Stimulated activated CD8-positive, alpha-beta memory T cell treated with anti-CD3 and anti-CD28 coated beads, Interleukin-4, amount 100 ng/mL, for 24 hours (primary cell): ENCODE results near the gene SAMD11.

Experiments used
- DNase-seq: peaks from one replicate; pipeline ENCODE4 v3.0.0-alpha.2; 2020; ENCODE audit warnings: low read depth

SAMD11 gene

DNA sequence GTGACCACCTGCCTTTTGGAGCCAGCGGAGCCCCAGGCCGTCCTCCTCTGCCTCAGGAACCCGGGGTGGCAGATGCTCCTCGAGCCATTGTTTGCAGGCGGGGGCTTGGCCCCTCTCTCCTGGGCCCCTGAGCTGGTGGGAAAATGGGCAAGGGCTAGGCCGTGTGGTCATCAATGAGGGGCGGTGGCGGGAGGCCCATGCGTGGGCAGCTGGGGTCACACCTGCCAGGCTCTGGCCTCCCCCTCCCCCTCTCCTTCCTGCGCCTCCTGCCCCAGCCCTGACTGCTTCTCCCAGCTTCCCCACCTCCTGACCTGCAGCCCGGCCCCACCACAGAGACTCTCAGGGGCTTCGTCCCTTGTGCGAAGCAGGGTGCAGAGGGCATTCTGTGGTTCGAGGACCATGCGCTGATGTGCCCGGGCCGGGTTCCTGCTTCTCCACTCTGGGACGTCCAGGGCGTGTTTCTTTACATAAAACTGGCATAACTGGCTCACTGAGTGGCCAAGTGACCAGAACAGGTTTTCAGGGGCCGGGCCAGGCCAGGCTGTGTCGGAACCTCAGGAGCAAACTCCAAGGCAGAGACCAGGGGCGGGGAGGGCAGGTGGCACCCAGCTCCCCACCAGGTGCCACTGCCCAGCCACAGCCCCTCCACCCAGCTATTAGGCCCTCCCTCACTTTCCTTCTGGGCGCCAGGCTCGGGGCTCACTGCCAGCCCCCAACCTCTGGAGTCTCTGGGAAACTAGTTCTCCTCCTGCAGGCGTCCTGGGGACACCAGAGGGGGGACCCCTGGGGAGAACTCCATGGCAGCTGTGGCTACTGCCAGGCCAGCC is 9.3 kb downstream of the SAMD11 start:
- DNase-seq: no peak

GRCh38 chr1:933603-933940 is 9.8 kb downstream of the SAMD11 start:
- DNase-seq: no peak

- no peak for DNase-seq
Observed at GRCh38 chr1:934991-935750, 11.4 kb downstream of the SAMD11 start.

- no peak for DNase-seq
Observed at GRCh38 chr1:935751-936231, 12.1 kb downstream of the SAMD11 start.

DNA sequence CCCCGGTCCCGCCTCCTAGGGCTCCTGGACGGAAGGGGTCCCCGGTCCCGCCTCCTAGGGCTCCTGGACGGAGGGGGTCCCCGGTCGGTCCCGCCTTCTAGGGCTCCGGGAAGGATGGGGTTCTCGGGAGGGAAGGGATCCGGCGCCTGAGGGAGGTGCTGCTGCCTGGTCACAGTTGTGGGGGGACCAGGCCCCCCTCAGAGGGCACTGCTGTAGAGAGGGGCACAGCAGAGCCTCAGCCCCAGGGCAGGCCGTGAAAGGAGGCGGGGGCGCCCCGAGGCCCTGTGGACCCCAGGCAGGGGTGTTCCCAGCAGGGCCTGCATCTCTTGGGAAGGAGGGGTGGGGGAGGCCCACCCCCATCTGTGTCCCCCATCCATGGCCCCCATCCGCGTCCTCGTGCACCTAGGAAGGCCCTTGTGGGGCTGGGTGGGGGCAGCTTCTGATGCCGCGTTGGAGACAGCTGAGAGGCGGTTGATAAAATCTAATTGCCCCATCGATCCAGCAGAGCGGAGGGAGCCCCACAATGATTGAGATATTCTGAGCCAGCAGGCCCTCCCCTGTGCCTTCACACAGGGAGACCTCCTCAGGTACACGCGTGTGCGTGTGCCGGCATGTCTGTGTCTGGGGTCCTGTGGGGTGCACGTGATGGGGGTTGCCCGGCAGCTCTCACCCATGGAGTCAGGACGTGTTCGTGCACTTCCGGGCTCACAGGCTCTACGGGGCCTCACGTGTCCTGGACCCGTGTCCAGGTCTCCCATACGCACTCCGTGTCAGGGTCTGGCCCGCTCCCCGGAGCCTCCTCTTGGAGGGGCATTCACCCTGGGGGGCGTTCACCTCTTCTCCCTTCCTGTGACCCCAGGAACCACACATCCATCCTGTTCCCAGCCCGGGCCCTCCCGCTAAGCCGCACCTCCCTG is 12.9 kb downstream of the SAMD11 start:
- DNase-seq: no peak

DNA sequence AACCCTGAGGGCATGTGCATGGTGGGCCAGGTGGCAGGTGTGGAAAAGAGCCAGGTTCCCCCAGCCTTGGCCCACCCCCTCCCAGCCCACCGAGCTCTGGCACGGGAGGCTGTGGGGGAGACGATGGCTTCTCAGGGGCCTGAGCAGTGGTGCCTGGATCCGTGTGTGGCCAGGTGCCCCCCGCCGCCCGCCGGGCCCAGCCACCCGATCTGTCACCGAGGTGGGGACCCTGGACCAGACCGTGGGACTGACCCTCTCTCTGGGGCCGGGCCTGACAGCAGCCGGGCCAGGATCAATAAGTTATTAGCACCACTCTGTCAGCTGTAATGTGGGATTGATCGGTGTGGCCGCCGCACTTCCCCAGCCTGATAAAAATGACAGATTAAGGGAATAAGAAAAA is 13.8 kb downstream of the SAMD11 start:
- DNase-seq: no peak

- no peak for DNase-seq
Observed at GRCh38 chr1:938088-938683, 14.5 kb downstream of the SAMD11 start.

- no peak for DNase-seq
Observed at GRCh38 chr1:938711-939489, 15.2 kb downstream of the SAMD11 start.

DNA sequence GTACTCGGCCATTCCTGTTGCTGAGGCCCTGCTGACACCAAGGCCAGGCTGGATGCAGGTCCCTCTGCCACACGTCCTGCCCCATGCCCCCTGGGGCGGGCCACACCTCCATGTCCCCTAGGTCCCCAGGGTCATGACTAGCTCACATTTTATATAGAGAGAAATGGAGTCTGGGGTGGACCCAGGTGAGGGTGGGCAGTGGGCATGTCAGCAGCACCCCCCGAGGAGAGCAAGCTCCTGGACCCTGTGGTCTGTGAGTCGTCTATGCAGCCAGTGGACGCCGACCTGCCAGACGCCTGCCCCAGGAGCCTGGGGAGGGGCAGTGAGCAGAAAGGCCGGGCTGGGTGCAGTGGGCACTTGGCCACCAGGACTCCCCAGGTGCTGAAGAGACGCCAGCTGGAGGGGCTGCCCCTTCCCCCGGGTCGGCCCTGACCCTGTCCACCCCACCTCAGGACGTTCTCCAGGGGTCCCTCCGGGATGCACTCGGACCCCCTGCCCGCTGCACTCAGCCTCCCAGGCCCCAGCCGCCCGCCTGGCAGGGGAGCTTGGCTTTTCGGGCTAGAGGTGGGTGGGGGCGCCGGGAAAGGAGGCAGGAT is 15.9 kb downstream of the SAMD11 start:
- no peak for DNase-seq

DNA sequence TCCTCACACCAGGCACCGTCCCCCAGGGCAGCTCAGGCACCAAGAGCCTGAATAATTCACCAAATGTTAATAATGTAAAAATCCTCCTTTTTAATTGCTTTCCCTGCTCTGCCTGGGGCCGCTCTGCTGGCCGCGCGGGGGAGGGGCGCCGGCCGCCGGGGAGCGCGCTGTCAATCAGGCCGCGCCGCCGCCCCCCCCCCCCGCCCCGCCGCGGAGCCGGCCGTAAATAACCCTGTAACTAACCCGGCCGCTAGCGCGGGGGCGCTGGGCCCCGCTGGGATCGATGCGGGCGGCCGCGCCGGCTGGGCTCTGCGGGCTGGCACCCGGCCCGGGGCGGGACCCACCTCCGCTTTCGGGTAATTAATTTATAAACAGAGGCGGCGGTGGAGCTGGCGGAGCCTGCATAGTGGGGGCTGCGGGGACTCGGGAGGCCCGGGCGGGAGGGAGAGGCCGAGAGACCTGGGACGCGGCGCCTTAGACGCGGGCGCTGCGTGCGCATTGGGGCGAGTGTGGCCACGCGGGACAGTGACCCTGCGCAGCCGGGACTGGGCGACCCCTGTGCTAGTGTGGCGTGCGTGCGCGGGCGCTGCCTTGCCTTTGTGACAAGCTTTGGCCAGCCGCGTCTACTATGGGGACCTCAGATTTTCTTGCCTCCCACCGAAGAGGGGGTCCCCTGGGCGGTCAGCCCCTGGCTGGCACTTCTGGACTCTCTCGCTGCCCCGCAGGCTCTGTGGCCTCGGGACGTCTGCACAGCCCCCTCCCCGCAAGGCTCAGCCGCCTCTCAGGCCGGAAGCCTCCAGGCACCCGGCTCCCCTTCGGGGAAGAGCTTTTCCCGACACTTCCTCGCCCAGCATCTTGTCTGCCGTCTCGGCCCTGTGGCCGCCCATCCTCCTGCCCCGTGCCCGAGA is 16.6 kb downstream of the SAMD11 start:
- no peak for DNase-seq

- no peak for DNase-seq
Observed at GRCh38 chr1:941015-941587, 17.4 kb downstream of the SAMD11 start.

DNA sequence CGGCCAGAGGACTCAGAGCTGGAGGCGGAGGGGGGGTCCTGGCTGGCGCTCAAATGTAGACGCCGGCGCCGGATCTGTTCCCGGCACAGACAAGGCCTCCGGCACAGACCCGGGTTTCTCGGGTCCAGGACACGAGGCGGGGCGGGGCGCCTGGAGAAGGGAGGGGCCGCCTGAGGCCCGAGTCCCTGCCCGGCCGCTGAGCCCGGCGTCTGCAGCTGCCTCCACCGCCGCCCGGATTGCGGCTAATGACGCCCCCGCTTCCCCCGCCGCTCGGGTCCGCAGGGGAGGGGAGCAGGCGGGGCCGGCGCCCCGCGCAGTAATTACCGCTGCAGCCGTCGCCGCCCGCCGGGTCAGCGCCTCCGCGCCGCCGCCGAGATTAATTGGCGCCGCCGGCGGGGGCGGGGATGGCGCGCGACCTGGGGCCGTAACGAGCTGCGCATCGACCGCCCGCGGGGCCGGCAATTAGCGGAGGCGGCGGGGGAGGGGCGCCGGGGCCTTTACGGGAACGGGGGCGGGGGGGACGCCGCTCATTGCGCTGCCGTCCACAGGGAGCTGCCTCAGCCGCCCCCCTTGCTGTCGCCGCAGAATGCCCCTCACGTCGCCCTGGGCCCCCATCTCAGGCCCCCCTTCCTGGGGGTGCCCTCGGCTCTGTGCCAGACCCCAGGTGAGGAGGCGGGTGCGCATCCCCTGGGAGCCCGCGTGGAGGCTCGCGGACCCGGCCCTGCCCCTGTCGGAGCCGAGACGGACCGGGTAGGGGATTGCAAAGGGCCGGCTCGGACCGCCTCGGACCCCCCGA is 18.1 kb downstream of the SAMD11 start:
- no peak for DNase-seq

DNA sequence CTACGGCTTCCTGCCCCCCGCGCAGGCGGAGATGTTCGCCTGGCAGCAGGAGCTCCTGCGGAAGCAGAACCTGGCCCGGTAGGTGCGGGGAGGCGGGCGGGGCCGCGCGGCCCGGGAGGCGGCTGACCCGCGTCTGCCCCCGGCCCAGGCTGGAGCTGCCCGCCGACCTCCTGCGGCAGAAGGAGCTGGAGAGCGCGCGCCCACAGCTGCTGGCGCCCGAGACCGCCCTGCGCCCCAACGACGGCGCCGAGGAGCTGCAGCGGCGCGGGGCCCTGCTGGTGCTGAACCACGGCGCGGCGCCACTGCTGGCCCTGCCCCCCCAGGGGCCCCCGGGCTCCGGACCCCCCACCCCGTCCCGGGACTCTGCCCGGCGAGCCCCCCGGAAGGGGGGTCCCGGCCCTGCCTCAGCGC is 18.7 kb downstream of the SAMD11 start:
- no peak for DNase-seq

- no peak for DNase-seq
Observed at GRCh38 chr1:942864-943533, 19.3 kb downstream of the SAMD11 start.

DNA sequence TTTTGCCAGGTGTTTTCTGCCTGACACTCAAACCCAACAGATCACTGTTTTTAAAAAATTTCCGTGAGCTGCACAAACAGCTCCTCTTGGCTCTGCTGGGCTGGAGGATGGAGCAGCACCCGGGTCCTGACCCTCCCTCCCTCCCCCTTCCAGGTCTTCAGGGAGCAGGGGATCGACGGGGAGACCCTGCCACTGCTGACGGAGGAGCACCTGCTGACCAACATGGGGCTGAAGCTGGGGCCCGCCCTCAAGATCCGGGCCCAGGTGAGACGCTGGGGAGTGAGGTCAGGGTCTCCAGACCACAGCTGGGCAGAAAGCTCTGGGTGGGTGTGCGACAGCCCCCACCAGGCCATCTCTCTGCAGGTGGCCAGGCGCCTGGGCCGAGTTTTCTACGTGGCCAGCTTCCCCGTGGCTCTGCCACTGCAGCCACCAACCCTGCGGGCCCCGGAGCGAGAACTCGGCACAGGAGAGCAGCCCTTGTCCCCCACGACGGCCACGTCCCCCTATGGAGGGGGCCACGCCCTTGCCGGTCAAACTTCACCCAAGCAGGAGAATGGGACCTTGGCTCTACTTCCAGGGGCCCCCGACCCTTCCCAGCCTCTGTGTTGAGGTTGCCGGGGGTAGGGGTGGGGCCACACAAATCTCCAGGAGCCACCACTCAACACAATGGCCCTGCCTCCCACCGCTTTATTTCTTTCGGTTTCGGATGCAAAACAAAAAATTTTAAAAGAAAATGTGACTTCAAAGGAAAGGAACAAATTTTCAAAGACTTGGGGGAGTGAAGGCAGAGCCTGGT is 20.0 kb downstream of the SAMD11 start:
- no peak for DNase-seq

DNA sequence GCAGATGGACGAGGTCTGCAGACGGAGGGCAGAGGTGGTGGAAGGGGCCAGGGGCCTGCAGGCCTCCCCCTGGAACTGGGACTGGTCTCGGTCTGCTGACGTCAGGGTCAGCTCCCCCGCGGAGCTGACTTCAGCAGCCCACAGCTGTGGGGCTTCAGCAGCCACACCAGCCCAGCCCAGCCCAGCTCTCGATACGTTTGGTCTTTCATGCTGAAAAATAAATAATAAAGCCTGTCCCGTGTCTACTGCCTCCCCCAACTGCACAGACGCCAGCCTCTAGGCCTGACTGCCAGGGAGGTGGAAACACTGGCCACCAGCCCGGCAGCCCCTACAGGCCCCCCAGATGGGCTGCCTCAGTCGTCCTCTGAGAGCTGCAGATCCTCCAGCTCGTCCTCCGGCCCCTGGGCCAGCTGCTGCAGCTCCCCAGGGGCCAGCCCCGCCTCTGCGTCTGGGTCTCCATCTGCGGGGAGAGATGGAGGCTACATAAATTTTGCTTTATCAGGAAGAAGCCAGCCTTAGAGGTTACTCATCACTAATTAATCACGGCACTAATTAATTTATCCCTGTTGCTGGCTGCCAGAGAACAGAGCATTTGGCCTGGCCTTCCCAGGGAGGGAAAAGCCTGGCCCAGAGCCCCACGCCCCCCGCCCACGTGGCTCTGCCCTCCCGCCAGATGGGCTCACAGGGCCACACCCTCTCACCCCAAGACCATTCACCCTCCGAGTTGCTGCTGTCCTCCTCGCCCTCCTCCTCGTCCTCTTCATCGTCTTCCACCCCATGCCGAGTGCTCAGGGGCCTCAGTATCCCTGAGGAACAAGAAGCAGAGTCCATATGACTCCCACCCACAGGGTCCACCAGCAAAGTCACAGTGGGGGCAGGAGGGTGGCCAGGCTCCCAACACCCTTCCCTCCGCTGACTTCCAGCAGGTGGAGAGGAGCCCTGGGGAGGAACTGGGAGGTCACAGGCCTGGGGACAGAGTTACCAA is 20.9 kb downstream of the SAMD11 start:
- DNase-seq: no peak
